ENCODE data around the gene OR2A1.
"Not testable (repeated sequence)": the region's sequence is repeated elsewhere in the genome, so short reads cannot be mapped to it uniquely, and the experiment has no call there.

Gene OR2A1

DNA sequence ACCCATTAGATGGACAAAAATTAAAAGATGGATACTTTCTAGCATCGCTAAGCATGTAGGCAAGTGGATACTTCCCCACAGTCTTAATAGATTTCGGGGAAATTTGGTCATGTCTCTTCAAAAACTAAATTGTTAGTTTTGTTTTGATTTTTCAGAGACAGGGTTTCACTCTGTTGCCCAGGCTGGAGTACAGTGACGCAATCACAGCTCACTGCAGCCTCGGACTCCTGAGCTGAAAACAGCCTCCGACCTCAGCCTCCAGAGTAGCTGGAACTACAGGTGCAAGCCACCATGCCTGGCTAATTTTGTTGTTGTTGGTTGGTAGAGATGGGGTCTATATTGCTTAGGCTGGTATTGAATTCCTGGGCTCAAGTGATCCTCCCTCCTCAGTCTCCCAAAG is 13.6 kb downstream of the OR2A1 start:
- DNase-seq: not testable (repeated sequence)

DNA sequence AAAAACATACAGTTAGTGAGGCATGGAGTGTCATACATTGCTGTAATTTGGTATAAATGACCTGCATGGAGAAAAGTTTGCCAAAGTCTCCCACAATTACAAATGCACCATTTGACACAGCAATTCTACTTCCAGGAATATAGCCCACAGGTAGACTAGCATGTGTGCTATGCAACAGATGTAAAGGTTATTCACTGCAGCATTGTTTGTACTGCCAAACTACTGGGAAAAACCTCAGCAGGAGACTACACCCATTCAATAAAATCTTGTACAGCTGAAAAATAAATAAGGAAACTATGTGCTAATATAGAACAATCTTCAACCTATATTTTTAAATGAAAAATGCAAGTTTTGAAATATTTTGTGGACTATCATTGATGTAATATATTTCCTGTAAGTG is 17.8 kb downstream of the OR2A1 start:
- DNase-seq: not testable (repeated sequence)

DNA sequence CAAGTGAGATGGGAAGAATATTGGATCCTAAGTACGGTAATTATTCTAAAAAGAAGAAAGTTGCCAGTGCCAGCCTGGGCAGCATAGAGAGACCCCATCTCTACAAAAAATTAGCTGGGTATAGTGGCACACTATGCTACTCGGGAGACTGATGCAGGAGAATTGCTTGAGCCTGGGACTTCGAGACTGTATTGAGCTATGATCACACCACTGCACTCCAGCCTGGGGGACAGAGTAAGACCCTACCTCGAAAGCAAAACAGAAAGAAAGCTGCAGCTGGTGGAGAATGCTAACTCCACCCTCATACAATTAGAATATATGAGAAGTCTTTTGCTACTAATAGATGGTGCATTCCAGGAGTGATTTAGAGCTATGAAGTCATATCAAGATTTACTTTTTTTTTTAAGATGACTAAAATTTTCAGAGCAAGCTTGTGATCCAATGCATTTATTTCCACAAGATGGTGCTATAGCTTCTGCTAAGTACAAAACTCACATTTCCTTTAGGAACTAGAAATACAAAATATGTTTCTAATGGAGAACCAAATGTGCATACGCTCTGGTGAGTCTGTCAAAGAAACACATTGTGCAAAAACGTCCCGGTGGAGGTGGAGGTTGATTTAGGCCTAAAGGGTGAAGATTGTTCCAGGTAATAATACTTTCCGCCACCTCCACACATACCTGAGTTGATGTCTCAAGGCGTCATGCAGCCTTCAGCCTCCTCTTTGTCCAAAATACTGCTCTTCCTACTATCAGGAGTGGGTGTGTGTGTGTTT is 19.2 kb downstream of the OR2A1 start:
- not testable (repeated sequence) for DNase-seq

DNA sequence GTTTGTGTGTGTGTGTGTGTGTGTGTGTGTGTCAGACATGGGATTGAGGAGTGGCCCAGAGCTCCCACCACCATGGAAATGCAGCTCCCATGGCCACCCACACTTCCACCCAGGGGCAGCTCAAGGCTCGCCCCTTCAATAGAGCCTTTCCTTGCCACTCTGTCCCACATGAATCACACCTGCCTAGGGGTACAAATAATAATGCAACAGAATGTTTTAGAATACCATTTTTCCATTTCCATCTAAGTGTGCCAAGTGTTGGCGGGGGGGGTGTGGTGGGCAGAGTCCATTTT is 19.7 kb downstream of the OR2A1 start:
- not testable (repeated sequence) for DNase-seq

DNA sequence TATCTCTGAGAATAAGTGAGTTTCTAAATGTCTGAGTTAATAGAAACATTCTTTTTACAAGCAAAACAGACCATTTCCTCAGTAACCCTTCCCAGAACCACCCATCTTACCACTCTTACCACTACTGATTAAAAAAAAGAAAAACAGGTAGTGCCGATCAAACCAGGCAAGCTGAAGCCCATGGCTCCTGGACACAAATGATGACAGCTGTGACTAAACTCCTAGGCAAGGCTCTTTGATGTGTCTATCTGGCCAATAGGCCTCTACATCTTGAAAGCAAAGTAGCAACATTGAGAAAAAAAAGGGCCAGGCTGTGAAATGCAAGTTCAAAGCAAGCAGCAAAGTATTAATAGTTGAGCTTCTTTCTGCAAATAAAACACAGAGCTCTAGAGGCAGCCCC is 36.4 kb downstream of the OR2A1 start:
- not testable (repeated sequence) for DNase-seq

DNA sequence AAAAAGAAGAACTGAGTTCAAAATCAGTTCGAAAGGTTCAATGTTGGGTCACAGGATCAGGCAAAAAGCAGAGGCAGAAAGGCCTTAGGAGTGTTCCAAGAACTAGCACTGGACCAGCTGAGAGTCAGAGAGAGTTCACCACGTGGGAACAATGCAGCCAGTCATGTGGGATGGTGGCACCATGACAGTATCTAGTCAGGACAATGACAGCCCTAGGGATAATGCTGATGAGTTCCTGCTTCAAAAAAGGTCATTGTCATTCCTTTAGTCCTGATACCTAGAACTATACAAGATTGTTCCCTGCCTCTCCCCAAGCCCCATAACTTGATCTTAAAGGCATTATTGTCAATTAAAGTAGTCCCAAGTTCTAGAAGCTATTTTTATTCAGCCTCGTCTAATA is 39.4 kb downstream of the OR2A1 start:
- DNase-seq: not testable (repeated sequence)

DNA sequence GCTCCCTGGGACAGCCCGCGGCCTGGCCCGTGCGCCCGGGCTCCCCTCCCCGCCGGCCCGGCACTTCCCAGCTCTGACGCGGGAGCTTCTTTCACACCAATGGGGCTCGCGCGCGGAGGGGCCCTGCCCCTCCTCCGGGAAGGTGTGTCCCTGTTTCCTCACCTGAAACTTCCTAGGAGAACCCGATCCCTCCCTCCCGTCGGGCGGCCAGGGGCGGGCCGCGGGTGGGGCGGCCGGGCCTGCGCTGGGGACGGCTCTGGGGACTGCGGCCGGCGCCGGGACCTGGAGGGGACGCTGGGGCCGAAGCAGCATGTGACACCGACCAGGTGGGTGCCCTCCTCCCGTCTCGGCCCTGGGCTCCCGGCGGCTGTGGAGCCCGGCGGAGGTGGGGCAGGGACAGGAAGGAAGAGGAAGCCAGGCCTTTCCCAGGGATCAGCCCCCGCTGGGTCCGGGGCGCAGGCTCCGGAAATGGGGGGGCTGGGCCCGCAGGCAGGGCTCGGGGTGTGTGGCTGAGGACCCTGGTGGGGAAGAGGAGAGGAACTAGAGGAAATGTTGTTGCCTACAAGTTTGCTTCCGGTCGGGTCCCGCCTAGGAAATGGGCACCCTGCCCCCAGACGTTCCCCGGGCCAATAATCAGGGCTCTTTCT is 43.1 kb downstream of the OR2A1 start, which contains the start of gene ARHGEF5:
Gene ARHGEF5, plus strand, starts transcription at position 227 of the 647 bp plus-strand sequence. CDS start 7,268 bp downstream, outside the sequence.
- not testable (repeated sequence) for DNase-seq

DNA sequence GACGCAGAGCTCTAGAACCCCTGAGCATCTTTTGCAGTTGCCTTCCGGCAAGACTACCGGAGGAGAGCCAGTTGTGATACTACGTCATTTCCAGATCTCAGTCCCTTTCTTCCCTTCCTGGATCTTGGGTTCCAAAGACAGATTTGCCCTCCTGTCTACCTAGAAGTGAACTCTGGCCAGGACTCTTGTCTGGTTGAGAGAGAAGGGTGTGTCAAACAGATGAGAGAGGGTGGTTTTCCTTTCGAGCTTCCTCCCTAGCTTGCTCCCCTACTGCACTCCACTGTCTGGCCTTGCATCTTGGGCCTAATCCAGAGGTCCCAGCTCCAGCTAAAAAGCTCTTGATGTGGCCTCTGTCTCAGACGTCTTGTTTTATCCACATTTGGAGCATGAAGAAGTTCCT is 44.0 kb downstream of the OR2A1 start:
- DNase-seq: not testable (repeated sequence)

DNA sequence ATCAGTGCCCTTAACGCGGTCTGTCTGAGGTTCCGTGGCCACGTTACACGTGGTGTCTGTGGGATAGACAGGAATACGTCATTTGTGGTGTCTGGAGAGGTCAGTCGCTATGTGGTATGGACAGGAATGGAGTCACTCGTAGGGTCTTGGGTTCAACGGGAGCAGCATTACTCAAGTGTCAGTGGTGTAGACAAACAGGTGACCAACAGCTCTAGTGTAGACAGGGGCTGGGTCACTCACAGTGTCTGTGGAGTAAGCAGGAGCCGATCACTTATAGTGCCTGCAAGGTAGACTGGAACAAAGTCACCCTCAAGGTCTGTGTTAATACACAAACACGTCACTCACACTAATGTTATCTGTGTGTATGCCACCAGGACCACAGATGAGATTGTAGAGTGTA is 44.6 kb downstream of the OR2A1 start:
- not testable (repeated sequence) for DNase-seq

DNA sequence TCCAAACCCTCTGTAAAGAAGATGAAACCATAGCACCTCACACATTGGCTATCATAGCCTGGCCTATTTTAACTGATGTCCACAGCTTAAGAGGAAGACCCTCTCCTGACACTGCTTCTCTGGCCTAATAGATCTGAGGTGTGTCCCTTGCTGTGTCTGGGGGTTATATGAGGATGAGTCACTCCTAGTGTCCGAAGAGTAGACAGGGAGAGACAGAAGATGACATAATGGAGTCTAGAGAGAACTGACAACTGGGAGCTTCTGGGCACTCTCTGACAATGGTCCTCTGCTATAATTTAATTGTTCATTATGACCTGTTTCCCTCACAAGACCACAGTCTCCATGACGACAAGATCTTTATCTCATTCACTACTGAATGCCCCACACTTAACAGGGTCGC is 49.8 kb downstream of the OR2A1 start:
- DNase-seq: not testable (repeated sequence)

DNA sequence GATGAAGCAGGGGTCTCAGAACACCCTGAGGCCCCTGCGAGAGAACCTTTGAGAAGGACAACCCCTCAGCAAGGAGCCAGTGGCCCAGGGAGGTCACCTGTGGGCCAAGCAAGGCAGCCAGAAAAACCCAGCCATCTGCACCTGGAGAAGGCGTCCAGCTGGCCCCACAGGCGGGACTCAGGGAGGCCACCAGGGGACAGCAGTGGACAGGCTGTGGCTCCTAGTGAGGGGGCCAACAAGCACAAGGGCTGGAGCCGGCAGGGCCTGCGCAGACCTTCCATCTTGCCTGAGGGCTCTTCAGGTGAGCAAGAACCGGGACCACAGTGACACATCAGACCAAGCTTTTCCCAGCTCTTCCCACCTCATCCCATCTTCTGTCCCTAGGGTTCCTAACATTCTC is 53.3 kb downstream of the OR2A1 start:
- not testable (repeated sequence) for DNase-seq

DNA sequence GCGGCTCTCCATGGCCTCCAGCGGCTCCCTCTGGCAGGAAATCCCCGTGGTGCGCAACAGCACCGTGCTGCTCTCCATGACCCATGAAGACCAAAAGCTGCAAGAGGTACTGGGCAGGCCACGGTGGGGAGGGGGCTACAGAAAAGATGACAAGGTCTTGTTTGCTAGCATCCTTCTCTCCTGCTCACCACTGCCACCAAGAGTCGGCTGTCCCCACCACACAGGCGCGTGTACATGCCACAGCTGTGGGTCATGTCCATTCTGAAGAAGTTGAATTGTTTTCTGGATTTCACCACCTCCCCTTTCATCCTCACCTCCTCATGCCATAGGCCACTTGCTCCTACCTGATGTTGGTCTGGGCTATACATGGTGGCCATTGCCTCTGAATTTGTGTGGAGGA is 55.0 kb downstream of the OR2A1 start:
- DNase-seq: not testable (repeated sequence)

DNA sequence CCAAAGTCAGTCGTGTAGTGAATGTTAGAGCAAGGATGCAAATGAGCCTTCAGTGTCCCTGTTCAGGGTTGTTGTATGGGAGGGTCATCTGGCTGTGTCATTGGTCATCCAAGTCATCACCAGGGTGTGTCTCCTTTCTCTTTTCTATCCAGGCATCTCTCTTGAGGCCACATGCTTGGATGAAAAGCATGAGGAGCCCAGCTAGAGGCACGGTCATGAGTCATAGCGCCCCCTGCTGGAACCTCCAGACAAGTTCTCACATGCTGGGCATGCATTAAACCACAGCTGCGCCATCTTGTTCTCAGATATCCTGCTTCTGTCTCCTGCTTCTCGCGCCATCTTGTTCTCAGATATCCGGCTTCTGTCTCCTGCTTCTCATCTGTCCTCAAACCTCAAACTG is 57.0 kb downstream of the OR2A1 start:
- not testable (repeated sequence) for DNase-seq
